HCT116 (cell line): ENCODE results near the gene PDCD10. TPM values are rescaled to one million over a fixed set of nuclear protein-coding genes. Genes with fewer than 3 reads are reported as not detected.

Experiments used
- ATAC-seq: fragments of 200-7000 bp; cut with Tn5 transposase; 2 replicates; pipeline ENCODE4 v1.9.1; 2020; ENCODE audit warnings: mild to moderate bottlenecking, moderate library complexity
- BruUV-seq: library from RNA; stranded (reverse); fragments of 400-500 nt; replicated peaks from 2 replicates; lab custom pipeline; 2021; lab: Mats Ljungman, UMichigan
- CTCF ChIA-PET: fragments of 300-600 bp; sonication (Branson Sonifier 250); formaldehyde crosslinking; loops from one replicate; lab custom pipeline; 2021; ENCODE audit warnings: antibody characterized with exemption; lab: Charles Lee
- POLR2A ChIA-PET: fragments of 300-600, 350-600 bp; sonication (Branson Sonifier 250); formaldehyde crosslinking; loops from one replicate; lab custom pipeline; 2021; ENCODE audit warnings: antibody characterized with exemption; lab: Charles Lee
- RAD21 ChIA-PET, 2 experiments: fragments of 300-600 bp; sonication (Branson Sonifier 250); formaldehyde crosslinking; loops; one replicate each; lab custom pipeline; 2023; ENCODE audit warnings: low total read pairs in 2 of 2; ENCODE audit not compliant: uncharacterized antibody in 2 of 2, unreplicated experiment in 2 of 2, low non-redundant PET in 1 of 2; lab: Charles Lee
- DNase-seq: peaks from one replicate; pipeline ENCODE4 v3.0.0-alpha.2; 2010; ENCODE audit warnings: low read depth, low spot score
- H2AFZ ChIP-seq: fragments of 200-600 bp; shearing (Covaris generic), sonication (generic); 2 replicates; pipeline ENCODE4 v1.6.1; 2017; ENCODE audit warnings: low read depth, mixed run types, mixed read lengths, antibody characterized with exemption, low read length; ENCODE audit not compliant: poor library complexity, severe bottlenecking
- H3K27ac ChIP-seq: 2 replicates; pipeline ENCODE4 v1.5.1; 2012; ENCODE audit warnings: low read depth, low read length
- H3K27me3 ChIP-seq: fragments of 200-600 bp; sonication (generic); 2 replicates; pipeline ENCODE4 v1.6.1; 2016; ENCODE audit warnings: mixed run types, low read length, mixed read lengths; ENCODE audit not compliant: insufficient read depth
- H3K36me3 ChIP-seq, 2 experiments: fragments of 200-500 bp in 1 of 2; fragments of 200-600 bp in 1 of 2; sonication (Bioruptor generic) in 1 of 2; sonication (generic) in 1 of 2; 2 replicates each; pipeline versions ENCODE4 v1.5.1 to v1.6.1; 2014 to 2016; ENCODE audit warnings: low read length in 2 of 2, inconsistent platforms in 1 of 2, mixed read lengths in 1 of 2, mixed run types in 1 of 2; ENCODE audit not compliant: insufficient read depth in 2 of 2, control insufficient read depth in 1 of 2
- H3K4me1 ChIP-seq, 2 experiments: fragments of 200-600 bp in 1 of 2; sonication (generic) in 1 of 2; 2 replicates each; pipeline versions ENCODE4 v1.5.1 to v1.6.1; 2012 to 2017; ENCODE audit warnings: low read length in 2 of 2, inconsistent platforms in 1 of 2, mild to moderate bottlenecking in 1 of 2, mixed read lengths in 1 of 2, mixed run types in 1 of 2, moderate library complexity in 1 of 2; ENCODE audit not compliant: insufficient read depth in 2 of 2, control insufficient read depth in 1 of 2
- H3K4me2 ChIP-seq: fragments of 200-600 bp; sonication (generic); 2 replicates; pipeline ENCODE4 v1.6.1; 2017; ENCODE audit warnings: mixed run types, low read length, mixed read lengths
- H3K4me3 ChIP-seq, 2 experiments: fragments of 200-600 bp in 1 of 2; sonication (generic) in 1 of 2; replicated peaks in 1 of 2; 2 replicates each; pipeline ENCODE4 v1.5.1; 2011 to 2016; ENCODE audit warnings: low read length in 2 of 2, control low read depth in 1 of 2, low read depth in 1 of 2, mild to moderate bottlenecking in 1 of 2, mixed read lengths in 1 of 2, mixed run types in 1 of 2
- H3K79me2 ChIP-seq: fragments of 200-600 bp; sonication (generic); 2 replicates; pipeline ENCODE4 v1.6.1; 2017; ENCODE audit warnings: mild to moderate bottlenecking, mixed run types, low read length, moderate library complexity, mixed read lengths; ENCODE audit not compliant: insufficient read depth
- H3K9ac ChIP-seq: fragments of 200-600 bp; sonication (generic); 2 replicates; pipeline ENCODE4 v1.6.1; 2016; ENCODE audit warnings: low read length, mixed read lengths
- H3K9me2 ChIP-seq: fragments of 200-600 bp; sonication (generic), shearing (Covaris generic); 2 replicates; pipeline ENCODE4 v1.6.1; 2017; ENCODE audit warnings: mixed run types, mild to moderate bottlenecking, moderate library complexity; ENCODE audit not compliant: insufficient read depth
- H3K9me3 ChIP-seq, 2 experiments: fragments of 200-500 bp in 1 of 2; fragments of 200-600 bp in 1 of 2; sonication (Bioruptor generic) in 1 of 2; sonication (generic) in 1 of 2; 2 replicates each; pipeline ENCODE4 v1.6.1; 2014 to 2017; ENCODE audit warnings: low read length in 2 of 2, mixed read lengths in 2 of 2, inconsistent platforms in 1 of 2, low read depth in 1 of 2, mild to moderate bottlenecking in 1 of 2, mixed run types in 1 of 2, moderate library complexity in 1 of 2; ENCODE audit not compliant: control insufficient read depth in 1 of 2, insufficient read depth in 1 of 2
- H4K20me1 ChIP-seq: fragments of 200-600 bp; sonication (generic), shearing (Covaris generic); 2 replicates; pipeline ENCODE4 v1.6.1; 2017; ENCODE audit warnings: mixed run types, mild to moderate bottlenecking, moderate library complexity; ENCODE audit not compliant: insufficient read depth
- EZH2 ChIP-seq: fragments of 200-600 bp; sonication (generic); IDR thresholded peaks from 2 replicates; pipeline ENCODE4 v1.6.1; 2017; ENCODE audit warnings: antibody characterized with exemption, mixed run types
- EZH2phosphoT487 ChIP-seq: fragments of 200-600 bp; IDR thresholded peaks from 2 replicates; pipeline ENCODE4 v1.6.1; 2018; ENCODE audit warnings: antibody characterized with exemption, borderline replicate concordance
- FOSL1 ChIP-seq: IDR thresholded peaks from 2 replicates; pipeline ENCODE4 v1.6.1; 2012; ENCODE audit warnings: low read depth
- JUND ChIP-seq: IDR thresholded peaks from 2 replicates; pipeline ENCODE4 v1.6.1; 2012
- MAX ChIP-seq: IDR thresholded peaks from 2 replicates; pipeline ENCODE4 v1.6.1; 2012
- POLR2A ChIP-seq: IDR thresholded peaks from 2 replicates; pipeline ENCODE4 v1.7.0; 2011; ENCODE audit warnings: borderline replicate concordance; ENCODE audit not compliant: insufficient read depth, insufficient read length; ENCODE audit errors: extremely low read depth
- POLR2AphosphoS5 ChIP-seq: IDR thresholded peaks from 2 replicates; pipeline ENCODE4 v1.6.1; 2011; ENCODE audit warnings: mild to moderate bottlenecking, low read depth, low read length, moderate library complexity
- YY1 ChIP-seq: IDR thresholded peaks from 2 replicates; pipeline ENCODE4 v1.6.1; 2011; ENCODE audit warnings: low read length, low read depth, moderate library complexity, mild to moderate bottlenecking; ENCODE audit not compliant: insufficient replicate concordance; ENCODE audit errors: extremely low read depth
- ZBTB33 ChIP-seq: IDR thresholded peaks from 2 replicates; pipeline ENCODE4 v1.6.1; 2011; ENCODE audit warnings: mild to moderate bottlenecking, low read length, moderate library complexity; ENCODE audit not compliant: insufficient replicate concordance; ENCODE audit errors: extremely low read depth
- ZNF274 ChIP-seq: fragments of 200-500 bp; sonication (Bioruptor generic); IDR thresholded peaks from 2 replicates; pipeline ENCODE4 v1.6.1; 2014; ENCODE audit warnings: mild to moderate bottlenecking, low read depth, low read length, inconsistent platforms
- intact Hi-C: fragments of 100-400 bp; cut with micrococcal nuclease; formaldehyde crosslinking; loops from 2 replicates; pipeline ENCODE4 v1.10.0; 2022
- total RNA-seq: library from RNA; stranded (reverse); gene quantifications from one replicate; pipeline ENCODE4 v1.2.1, GENCODE V29; 2021; ENCODE audit not compliant: unreplicated experiment
- TF ChIP-seq, protein P1 (sequence below), 3 experiments: fragments of 200-600 bp in 1 of 3; sonication (generic) in 1 of 3; IDR thresholded peaks in 2 of 3; conservative IDR thresholded peaks in 1 of 3; 2 replicates each; pipeline ENCODE4 v1.5.1; 2012 to 2017; ENCODE audit warnings: low read depth in 2 of 3, low read length in 2 of 3, antibody characterized with exemption in 1 of 3, borderline replicate concordance in 1 of 3, control low read depth in 1 of 3, mild to moderate bottlenecking in 1 of 3, mixed read lengths in 1 of 3, mixed run types in 1 of 3, moderate library complexity in 1 of 3; ENCODE audit not compliant: insufficient read depth in 1 of 3
- TF ChIP-seq, protein P2 (sequence below): IDR thresholded peaks from 2 replicates; pipeline ENCODE4 v1.6.1; 2012
- TF ChIP-seq, protein P3 (sequence below): IDR thresholded peaks from 2 replicates; pipeline ENCODE4 v1.6.1; 2012; ENCODE audit warnings: low read depth

PDCD10 gene
- total RNA-seq, 1 experiment from 2014 or later = 59.0 TPM

GRCh38 chr3:167656821-167657220 lies 77.9 kb downstream of the PDCD10 start:
- TF ChIP-seq FOSL1 (no peak), ZBTB33 (no peak), POLR2A (no peak), MAX (no peak), JUND (no peak), EZH2 (no peak), YY1 (no peak), POLR2AphosphoS5 (no peak), ZNF274 (no peak), EZH2phosphoT487 (no peak)
- TF ChIP-seq, protein P1, sequence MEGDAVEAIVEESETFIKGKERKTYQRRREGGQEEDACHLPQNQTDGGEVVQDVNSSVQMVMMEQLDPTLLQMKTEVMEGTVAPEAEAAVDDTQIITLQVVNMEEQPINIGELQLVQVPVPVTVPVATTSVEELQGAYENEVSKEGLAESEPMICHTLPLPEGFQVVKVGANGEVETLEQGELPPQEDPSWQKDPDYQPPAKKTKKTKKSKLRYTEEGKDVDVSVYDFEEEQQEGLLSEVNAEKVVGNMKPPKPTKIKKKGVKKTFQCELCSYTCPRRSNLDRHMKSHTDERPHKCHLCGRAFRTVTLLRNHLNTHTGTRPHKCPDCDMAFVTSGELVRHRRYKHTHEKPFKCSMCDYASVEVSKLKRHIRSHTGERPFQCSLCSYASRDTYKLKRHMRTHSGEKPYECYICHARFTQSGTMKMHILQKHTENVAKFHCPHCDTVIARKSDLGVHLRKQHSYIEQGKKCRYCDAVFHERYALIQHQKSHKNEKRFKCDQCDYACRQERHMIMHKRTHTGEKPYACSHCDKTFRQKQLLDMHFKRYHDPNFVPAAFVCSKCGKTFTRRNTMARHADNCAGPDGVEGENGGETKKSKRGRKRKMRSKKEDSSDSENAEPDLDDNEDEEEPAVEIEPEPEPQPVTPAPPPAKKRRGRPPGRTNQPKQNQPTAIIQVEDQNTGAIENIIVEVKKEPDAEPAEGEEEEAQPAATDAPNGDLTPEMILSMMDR (IDR thresholded peaks at IDR 0.05 in 2 of 3, conservative IDR thresholded peaks at IDR 0.05 in 1 of 3; ENCODE audit: borderline replicate concordance in 1 of 3, insufficient read depth in 1 of 3, low read depth in 2 of 3, low read length in 2 of 3) = no peak
- TF ChIP-seq, protein P2, sequence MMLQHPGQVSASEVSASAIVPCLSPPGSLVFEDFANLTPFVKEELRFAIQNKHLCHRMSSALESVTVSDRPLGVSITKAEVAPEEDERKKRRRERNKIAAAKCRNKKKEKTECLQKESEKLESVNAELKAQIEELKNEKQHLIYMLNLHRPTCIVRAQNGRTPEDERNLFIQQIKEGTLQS = no peak
- TF ChIP-seq, protein P3, sequence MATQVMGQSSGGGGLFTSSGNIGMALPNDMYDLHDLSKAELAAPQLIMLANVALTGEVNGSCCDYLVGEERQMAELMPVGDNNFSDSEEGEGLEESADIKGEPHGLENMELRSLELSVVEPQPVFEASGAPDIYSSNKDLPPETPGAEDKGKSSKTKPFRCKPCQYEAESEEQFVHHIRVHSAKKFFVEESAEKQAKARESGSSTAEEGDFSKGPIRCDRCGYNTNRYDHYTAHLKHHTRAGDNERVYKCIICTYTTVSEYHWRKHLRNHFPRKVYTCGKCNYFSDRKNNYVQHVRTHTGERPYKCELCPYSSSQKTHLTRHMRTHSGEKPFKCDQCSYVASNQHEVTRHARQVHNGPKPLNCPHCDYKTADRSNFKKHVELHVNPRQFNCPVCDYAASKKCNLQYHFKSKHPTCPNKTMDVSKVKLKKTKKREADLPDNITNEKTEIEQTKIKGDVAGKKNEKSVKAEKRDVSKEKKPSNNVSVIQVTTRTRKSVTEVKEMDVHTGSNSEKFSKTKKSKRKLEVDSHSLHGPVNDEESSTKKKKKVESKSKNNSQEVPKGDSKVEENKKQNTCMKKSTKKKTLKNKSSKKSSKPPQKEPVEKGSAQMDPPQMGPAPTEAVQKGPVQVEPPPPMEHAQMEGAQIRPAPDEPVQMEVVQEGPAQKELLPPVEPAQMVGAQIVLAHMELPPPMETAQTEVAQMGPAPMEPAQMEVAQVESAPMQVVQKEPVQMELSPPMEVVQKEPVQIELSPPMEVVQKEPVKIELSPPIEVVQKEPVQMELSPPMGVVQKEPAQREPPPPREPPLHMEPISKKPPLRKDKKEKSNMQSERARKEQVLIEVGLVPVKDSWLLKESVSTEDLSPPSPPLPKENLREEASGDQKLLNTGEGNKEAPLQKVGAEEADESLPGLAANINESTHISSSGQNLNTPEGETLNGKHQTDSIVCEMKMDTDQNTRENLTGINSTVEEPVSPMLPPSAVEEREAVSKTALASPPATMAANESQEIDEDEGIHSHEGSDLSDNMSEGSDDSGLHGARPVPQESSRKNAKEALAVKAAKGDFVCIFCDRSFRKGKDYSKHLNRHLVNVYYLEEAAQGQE = no peak
- TF ChIP-seq, all 23 proteins: peak for 0
- Histone ChIP-seq H3K79me2 (no peaks in the 10 kb centered on the region), H3K4me3 (no peak overlapping the region), H3K9me2 (no peaks in the 10 kb centered on the region), H4K20me1 (no peaks in the 10 kb centered on the region), H3K27ac (no peak overlapping the region), H2AFZ (no peak overlapping the region), H3K36me3 (no peaks in the 10 kb centered on the region), H3K4me1 (no peaks in the 10 kb centered on the region), H3K27me3 (no peaks in the 10 kb centered on the region), H3K9ac (no peak overlapping the region), H3K4me2 (no peak overlapping the region), H3K9me3 (no peaks in the 10 kb centered on the region)
- no peak for ATAC-seq
- POLR2A ChIA-PET = no interaction called here
- intact Hi-C loops = no loop called here
- no peak for DNase-seq
- no TSS peak for BruUV-seq
- RAD21 ChIA-PET = no interaction called here
- CTCF ChIA-PET = no interaction called here
